Measurements from ENCODE around the gene C20orf202.

Gene C20orf202

DNA sequence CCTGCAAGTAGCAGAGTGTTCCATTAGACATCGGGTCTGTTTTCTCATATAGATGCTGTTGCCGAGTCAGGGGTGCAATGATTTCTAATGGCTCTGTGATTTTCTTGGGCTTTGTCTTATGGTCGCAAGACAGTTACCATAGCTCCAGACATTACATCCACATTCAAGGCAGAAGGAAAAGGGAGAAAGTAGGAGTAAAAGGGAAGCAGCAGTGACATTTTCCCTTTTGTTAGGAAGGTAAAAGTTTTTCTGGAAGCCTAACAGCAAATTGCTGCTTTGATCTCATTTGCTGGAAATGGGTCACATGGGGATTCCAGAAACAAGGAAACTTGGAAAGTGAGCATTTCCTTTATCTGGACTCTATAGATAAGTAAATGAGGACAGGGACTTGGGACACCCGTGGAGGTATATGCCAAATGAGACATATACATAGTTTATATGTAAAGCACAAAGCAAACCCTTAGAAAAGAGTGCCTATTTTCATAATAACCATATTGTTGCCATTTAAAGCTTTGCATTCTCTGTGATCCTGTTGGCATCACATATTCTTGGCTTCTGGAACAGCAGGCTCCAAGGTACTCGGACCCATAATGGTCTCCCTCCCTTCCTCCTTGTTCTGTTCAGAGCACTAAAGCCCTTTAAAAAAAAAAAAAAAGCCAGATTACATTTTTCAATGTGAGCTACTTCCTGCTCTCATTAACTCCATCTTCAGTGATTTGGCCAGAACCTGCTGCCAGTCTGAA is at the start of gene C20orf202:
TSS of gene C20orf202 (plus strand) at position 693 of the 743 bp plus-strand sequence. CDS start 132 bp downstream, outside the sequence.
- TF ChIP-seq CTCF (IDR thresholded peaks at IDR 0.05; ENCODE audit: low read depth, low read length, missing control alignments): no peak
- H3K4me3 ChIP-seq (ENCODE audit: low read depth, low read length): no peak within 1 kb of the TSS
- DNase-seq (ENCODE audit: low read depth): no peak
- in situ Hi-C loops (cut with HindIII; ENCODE audit: low sequenced_read_pairs): no loop called here

DNA sequence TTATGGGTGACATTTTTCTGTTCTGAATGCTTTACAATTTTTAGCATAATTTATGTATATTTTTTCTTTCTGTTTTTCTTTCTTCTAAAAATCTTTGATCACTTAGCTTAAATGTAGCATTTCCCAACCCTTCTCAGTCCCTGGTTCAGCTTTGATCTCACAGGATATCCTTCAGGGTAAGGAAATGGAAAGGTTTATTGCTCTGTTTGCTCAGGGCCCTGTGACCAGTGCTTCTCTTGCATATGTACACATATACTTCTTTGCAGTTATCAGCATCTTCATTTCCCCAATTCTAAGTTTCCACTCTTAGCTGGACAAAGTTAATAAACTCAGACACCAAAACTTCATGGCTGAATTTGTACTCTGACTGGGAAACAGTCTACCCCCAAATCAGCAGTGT is 49.0 kb upstream of the C20orf202 start:
- no peak overlapping the region for H3K4me3 ChIP-seq (ENCODE audit: low read depth, low read length)
- no peak for DNase-seq (ENCODE audit: low read depth)
- in situ Hi-C loops (cut with HindIII; ENCODE audit: low sequenced_read_pairs): no loop called here
- no peak for TF ChIP-seq CTCF (IDR thresholded peaks at IDR 0.05; ENCODE audit: low read depth, low read length, missing control alignments)

GRCh38 chr20:1154691-1155090 is 48.6 kb upstream of the C20orf202 start:
- no peak overlapping the region for H3K4me3 ChIP-seq (ENCODE audit: low read depth, low read length)
- in situ Hi-C loops (cut with HindIII; ENCODE audit: low sequenced_read_pairs): no loop called here
- no peak for DNase-seq (ENCODE audit: low read depth)
- no peak for TF ChIP-seq CTCF (IDR thresholded peaks at IDR 0.05; ENCODE audit: low read depth, low read length, missing control alignments)

DNA sequence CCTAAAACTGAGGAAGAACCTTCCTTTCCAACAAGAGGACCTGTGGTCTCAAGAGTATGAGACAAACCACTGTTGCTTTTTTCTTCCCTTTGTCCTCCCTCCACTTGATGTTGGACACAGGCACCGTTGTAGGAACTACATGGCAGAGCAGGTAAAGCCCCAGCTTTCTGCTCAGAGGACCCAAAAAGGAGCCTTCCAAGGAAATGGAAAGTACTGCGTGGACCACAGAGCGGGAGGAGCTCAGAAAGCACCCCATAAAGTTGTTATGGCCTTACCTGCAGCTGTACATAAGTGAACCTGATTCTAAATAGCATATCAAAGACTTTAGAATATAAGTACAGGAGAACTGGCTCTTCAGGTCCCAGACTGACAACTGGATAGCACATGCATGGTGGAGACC is 47.9 kb upstream of the C20orf202 start:
- no peak for TF ChIP-seq CTCF (IDR thresholded peaks at IDR 0.05; ENCODE audit: low read depth, low read length, missing control alignments)
- H3K4me3 ChIP-seq (ENCODE audit: low read depth, low read length): no peak overlapping the region
- no peak for DNase-seq (ENCODE audit: low read depth)
- in situ Hi-C loops (cut with HindIII; ENCODE audit: low sequenced_read_pairs): no loop called here

- no peak for DNase-seq (ENCODE audit: low read depth)
- in situ Hi-C loops (cut with HindIII; ENCODE audit: low sequenced_read_pairs): no loop called here
- no peak overlapping the region for H3K4me3 ChIP-seq (ENCODE audit: low read depth, low read length)
- TF ChIP-seq CTCF (IDR thresholded peaks at IDR 0.05; ENCODE audit: low read depth, low read length, missing control alignments): no peak
Measured at GRCh38 chr20:1160496-1160895, 42.8 kb upstream of the C20orf202 start.

- no peak for TF ChIP-seq CTCF (IDR thresholded peaks at IDR 0.05; ENCODE audit: low read depth, low read length, missing control alignments)
- no peak for DNase-seq (ENCODE audit: low read depth)
- in situ Hi-C loops (cut with HindIII; ENCODE audit: low sequenced_read_pairs): no loop called here
- no peak overlapping the region for H3K4me3 ChIP-seq (ENCODE audit: low read depth, low read length)
Measured at GRCh38 chr20:1160991-1161390, 42.3 kb upstream of the C20orf202 start.
